PFSK-1 (cell line): ENCODE data around the gene CSF2.

Experiments used
- FOXP2 ChIP-seq: optimal IDR thresholded peaks from 2 replicates; pipeline ENCODE3; 2011; ENCODE audit warnings: borderline replicate concordance, control low read depth, inconsistent platforms; ENCODE audit not compliant: insufficient read depth; ENCODE audit errors: extremely low read length, extremely low read depth
- POLR2AphosphoS5 ChIP-seq: IDR thresholded peaks from 2 replicates; pipeline ENCODE4 v1.6.1; 2012; ENCODE audit warnings: low read depth, mild to moderate bottlenecking, control low read depth, low read length, moderate library complexity
- SIN3A ChIP-seq: IDR thresholded peaks from 2 replicates; pipeline ENCODE4 v1.6.1; 2012; ENCODE audit warnings: mild to moderate bottlenecking, low read length, moderate library complexity, borderline replicate concordance; ENCODE audit not compliant: insufficient read depth
- TAF1 ChIP-seq: IDR thresholded peaks from 2 replicates; pipeline ENCODE4 v1.6.1; 2012; ENCODE audit warnings: low read length, control low read depth, borderline replicate concordance; ENCODE audit not compliant: insufficient read depth
- TF ChIP-seq, protein P1 (sequence below), 2 experiments: IDR thresholded peaks; 2 replicates each; pipeline versions ENCODE4 v1.6.1 to v1.8.0; 2011 to 2012; ENCODE audit warnings: low read depth in 2 of 2, low read length in 2 of 2, control low read depth in 1 of 2, inconsistent platforms in 1 of 2, mild to moderate bottlenecking in 1 of 2, moderate library complexity in 1 of 2; ENCODE audit not compliant: insufficient read depth in 1 of 2

Gene CSF2

DNA sequence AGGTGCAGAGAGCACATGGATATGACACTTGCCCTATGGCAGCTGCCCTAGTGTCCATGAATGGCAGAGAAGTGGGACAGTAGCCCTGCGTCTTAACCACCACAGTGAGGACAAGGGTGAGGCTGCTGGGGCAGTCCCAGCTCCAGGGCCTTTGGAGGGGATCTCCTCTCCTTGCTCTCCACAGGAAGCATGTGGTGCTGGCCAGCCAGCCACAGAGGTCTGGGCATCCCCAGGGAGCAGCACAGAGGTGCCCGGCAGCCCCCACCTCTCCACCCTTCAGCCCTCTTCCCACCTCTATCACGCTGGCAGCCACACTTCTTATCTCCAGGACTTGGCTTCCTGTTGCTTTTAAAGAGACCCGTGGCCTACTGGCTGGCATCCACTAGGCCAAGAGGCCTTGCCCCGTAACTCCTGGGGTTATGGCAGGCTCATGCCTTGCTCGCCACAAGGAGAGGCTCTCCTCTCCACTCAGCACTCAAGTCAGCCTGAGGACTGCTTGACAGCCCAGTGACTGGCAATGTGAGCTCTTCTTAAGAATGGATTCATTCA, 21.9 kb downstream of the CSF2 start:
- TF ChIP-seq TAF1 (no peak), FOXP2 (no peak)

DNA sequence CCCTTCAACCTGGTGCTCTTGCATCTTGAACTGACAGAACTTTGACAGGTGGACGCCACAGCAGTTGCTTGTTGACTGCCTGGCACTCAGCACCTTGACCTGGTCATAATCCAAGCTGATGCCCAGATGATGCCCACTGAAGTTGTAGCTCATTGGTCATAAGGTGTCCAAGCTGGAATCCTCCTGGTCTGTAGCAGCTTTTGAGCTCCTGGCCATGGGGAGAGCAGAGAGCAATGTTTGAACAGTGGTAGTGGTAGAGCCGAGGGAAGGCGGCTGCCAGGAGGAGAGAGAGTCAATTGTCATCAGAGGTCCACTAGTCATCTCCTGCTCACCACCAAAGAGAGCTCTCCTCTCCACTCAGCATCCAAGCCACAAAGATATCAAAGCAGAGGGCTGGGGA, 23.3 kb downstream of the CSF2 start:
- no peak for TF ChIP-seq TAF1
- no peak for TF ChIP-seq FOXP2
- TF ChIP-seq POLR2AphosphoS5: no peak
- TF ChIP-seq, protein P1, sequence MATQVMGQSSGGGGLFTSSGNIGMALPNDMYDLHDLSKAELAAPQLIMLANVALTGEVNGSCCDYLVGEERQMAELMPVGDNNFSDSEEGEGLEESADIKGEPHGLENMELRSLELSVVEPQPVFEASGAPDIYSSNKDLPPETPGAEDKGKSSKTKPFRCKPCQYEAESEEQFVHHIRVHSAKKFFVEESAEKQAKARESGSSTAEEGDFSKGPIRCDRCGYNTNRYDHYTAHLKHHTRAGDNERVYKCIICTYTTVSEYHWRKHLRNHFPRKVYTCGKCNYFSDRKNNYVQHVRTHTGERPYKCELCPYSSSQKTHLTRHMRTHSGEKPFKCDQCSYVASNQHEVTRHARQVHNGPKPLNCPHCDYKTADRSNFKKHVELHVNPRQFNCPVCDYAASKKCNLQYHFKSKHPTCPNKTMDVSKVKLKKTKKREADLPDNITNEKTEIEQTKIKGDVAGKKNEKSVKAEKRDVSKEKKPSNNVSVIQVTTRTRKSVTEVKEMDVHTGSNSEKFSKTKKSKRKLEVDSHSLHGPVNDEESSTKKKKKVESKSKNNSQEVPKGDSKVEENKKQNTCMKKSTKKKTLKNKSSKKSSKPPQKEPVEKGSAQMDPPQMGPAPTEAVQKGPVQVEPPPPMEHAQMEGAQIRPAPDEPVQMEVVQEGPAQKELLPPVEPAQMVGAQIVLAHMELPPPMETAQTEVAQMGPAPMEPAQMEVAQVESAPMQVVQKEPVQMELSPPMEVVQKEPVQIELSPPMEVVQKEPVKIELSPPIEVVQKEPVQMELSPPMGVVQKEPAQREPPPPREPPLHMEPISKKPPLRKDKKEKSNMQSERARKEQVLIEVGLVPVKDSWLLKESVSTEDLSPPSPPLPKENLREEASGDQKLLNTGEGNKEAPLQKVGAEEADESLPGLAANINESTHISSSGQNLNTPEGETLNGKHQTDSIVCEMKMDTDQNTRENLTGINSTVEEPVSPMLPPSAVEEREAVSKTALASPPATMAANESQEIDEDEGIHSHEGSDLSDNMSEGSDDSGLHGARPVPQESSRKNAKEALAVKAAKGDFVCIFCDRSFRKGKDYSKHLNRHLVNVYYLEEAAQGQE (IDR thresholded peaks at IDR 0.05; ENCODE audit: insufficient read depth in 1 of 2, low read depth in 2 of 2, low read length in 2 of 2): no peak
- no peak for TF ChIP-seq SIN3A

DNA sequence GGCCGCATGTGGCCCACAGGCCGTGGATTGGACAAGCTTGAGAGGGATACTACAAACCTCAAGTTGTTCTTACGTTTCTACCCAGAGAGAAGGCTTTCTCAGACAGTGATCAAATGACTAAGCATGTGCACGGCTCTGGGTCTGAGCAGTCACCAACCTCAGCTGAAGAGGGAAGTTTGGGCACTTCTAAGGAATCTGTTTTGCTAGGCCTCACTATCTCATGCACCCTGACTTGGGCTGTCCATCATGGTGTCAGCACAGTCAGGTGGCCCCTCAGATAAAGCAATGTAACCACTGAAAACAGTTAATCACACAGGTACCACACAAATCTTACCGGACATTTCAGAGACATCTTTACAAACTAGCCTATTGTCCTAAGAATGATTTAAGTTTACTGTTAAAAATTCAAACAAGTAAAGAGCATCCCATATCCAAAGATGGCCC, 24.6 kb downstream of the CSF2 start:
- TF ChIP-seq POLR2AphosphoS5: no peak
- no peak for TF ChIP-seq FOXP2
- no peak for TF ChIP-seq TAF1
- TF ChIP-seq, protein P1 (IDR thresholded peaks at IDR 0.05; ENCODE audit: insufficient read depth in 1 of 2, low read depth in 2 of 2, low read length in 2 of 2): no peak
- no peak for TF ChIP-seq SIN3A

DNA sequence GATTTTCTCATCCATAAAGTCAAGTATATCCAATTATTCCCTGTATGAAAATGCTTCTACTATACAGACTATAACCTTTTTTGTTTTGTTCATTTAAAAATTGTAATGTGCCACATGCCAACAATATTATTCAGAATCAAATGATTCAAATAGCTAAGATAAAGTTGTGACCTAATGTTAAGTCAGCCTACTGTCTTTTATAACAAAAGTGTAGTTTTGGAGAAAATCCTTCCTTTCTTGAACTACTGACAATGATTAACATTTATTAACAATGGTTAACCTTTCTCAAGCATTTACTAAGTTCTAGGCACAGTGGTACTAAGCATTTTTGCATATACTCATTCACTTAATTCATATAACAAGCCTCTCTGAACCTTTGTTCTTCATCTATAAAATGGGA, 25.0 kb downstream of the CSF2 start:
- TF ChIP-seq TAF1 (no peak), FOXP2 (no peak), POLR2AphosphoS5 (no peak), SIN3A (no peak)
- TF ChIP-seq, protein P1 (IDR thresholded peaks at IDR 0.05; ENCODE audit: insufficient read depth in 1 of 2, low read depth in 2 of 2, low read length in 2 of 2): no peak

DNA sequence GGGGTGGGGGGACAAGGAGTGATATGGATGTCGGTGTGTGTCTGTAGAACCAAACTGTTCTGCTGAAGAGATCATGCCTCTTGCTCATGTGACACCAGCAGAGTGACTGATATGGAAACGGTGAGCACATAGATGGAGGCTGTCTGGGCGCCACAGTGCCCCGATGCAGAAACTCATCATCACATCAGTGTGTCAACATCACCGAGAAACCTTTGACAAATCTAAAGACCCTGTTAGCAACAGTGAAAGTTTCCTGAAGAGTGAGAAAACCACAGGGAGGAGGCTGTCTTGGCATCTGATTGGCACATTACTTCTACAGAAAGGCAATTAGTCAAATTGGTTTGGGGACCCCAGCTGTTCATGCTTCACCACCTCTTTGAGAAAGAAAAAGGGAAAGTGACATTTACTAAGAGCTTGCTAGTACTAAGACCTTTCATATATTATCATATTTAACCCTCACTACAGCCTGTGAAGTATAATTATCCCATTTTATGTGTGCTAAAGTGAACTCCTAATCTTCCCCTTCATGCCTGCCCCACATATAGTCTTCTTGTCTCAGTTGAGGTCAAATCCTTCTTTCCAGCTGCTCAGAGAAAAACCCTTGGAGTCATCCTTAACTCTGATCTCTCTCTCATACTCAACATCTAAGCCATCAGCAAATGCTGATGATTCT, 25.6 kb downstream of the CSF2 start:
- TF ChIP-seq POLR2AphosphoS5 (no peak), TAF1 (no peak), FOXP2 (no peak), SIN3A (no peak)
- TF ChIP-seq, protein P1 (IDR thresholded peaks at IDR 0.05; ENCODE audit: insufficient read depth in 1 of 2, low read depth in 2 of 2, low read length in 2 of 2): no peak
